K562 (cell line): ENCODE results near the gene ODF2. TPM values are rescaled to one million over a fixed set of nuclear protein-coding genes. Genes with fewer than 3 reads are reported as not detected.

Source experiments
- ATAC-seq: fragments of 200-7000 bp; cut with Tn5 transposase; 3 replicates; pipeline ENCODE4 v1.9.1; 2020; ENCODE audit warnings: moderate library complexity
- BruUV-seq: library from RNA; stranded (reverse); fragments of 400-500 nt; replicated peaks from 2 replicates; lab custom pipeline; 2021; lab: Mats Ljungman, UMichigan
- CTCF ChIA-PET: fragments of 300-600 bp; formaldehyde crosslinking; extraction: SDS; loops from one replicate; lab custom pipeline; 2021; ENCODE audit warnings: low intra/inter-chr PET ratio; lab: Yijun Ruan, JAX
- POLR2A ChIA-PET: fragments of 300-600, 350-650 bp; sonication (Branson Sonifier 250); formaldehyde crosslinking; extraction: SDS; loops from one replicate; lab custom pipeline; 2021; ENCODE audit warnings: antibody characterized with exemption, inconsistent platforms; lab: Yijun Ruan, JAX
- DNase-seq, 4 experiments: peaks; one replicate each; pipeline versions ENCODE4 v3.0.0 to v3.0.0-alpha.2; 2011 to 2018; ENCODE audit warnings: low spot score in 3 of 4, mixed read lengths in 3 of 4; ENCODE audit errors: extremely low read depth in 1 of 4
- FAIRE-seq: peaks from 2 replicates; lab custom pipeline; 2011; peaks lifted over from hg19 to GRCh38; lab: Jason Lieb, UNC
- H2AFZ ChIP-seq: 2 replicates; pipeline ENCODE4 v1.6.0; 2011; ENCODE audit warnings: low read depth, low read length, control low read depth, inconsistent platforms
- H3K27ac ChIP-seq: fragments of 200-600 bp; 3 replicates; pipeline ENCODE4 v1.8.0; 2011; ENCODE audit warnings: low read depth, mild to moderate bottlenecking, control low read depth, inconsistent platforms, low read length, moderate library complexity, mixed read lengths; ENCODE audit errors: extremely low read depth
- H3K27me3 ChIP-seq, 2 experiments: fragments of 300-600 bp in 1 of 2; 2 replicates in 1 of 2; 3 replicates in 1 of 2; pipeline versions ENCODE4 v1.6.0 to v1.8.0; 2011; ENCODE audit warnings: inconsistent platforms in 2 of 2, low read length in 2 of 2, mild to moderate bottlenecking in 1 of 2, mixed read lengths in 1 of 2, moderate library complexity in 1 of 2; ENCODE audit not compliant: control insufficient read depth in 2 of 2, insufficient read depth in 2 of 2
- H3K36me3 ChIP-seq: fragments of 300-600 bp; 3 replicates; pipeline ENCODE4 v1.8.0; 2011; ENCODE audit warnings: mild to moderate bottlenecking, low read length, inconsistent platforms; ENCODE audit not compliant: control insufficient read depth, insufficient read depth
- H3K4me1 ChIP-seq, 2 experiments: fragments of 200-600 bp in 1 of 2; replicated peaks in 1 of 2; 2 replicates in 1 of 2; 3 replicates in 1 of 2; pipeline versions ENCODE4 v1.5.1 to v1.8.0; 2011; ENCODE audit warnings: inconsistent platforms in 2 of 2, low read length in 2 of 2, mild to moderate bottlenecking in 1 of 2, mixed read lengths in 1 of 2, moderate library complexity in 1 of 2; ENCODE audit not compliant: control insufficient read depth in 2 of 2, insufficient read depth in 2 of 2
- H3K4me2 ChIP-seq: 2 replicates; pipeline ENCODE4 v1.6.1; 2011; ENCODE audit warnings: low read length, control low read depth, inconsistent platforms, mixed read lengths; ENCODE audit not compliant: insufficient read depth
- H3K4me3 ChIP-seq: fragments of 200-600 bp; sonication (generic), shearing (Covaris generic); 2 replicates; pipeline ENCODE4 v1.5.1; 2016; ENCODE audit warnings: control low read depth, inconsistent platforms
- H3K79me2 ChIP-seq: fragments of 200-600 bp; 3 replicates; pipeline ENCODE4 v1.8.0; 2011; ENCODE audit warnings: low read length, inconsistent platforms; ENCODE audit not compliant: control insufficient read depth, insufficient read depth
- H3K9ac ChIP-seq, 2 experiments: 2 replicates each; pipeline versions ENCODE4 v1.6.0 to v1.6.1; 2011; ENCODE audit warnings: low read depth in 2 of 2, low read length in 2 of 2, control low read depth in 1 of 2, inconsistent platforms in 1 of 2, mild to moderate bottlenecking in 1 of 2, mixed read lengths in 1 of 2; ENCODE audit not compliant: insufficient read depth in 1 of 2
- H3K9me1 ChIP-seq: one replicate; pipeline ENCODE4 v1.6.0; 2011; ENCODE audit warnings: inconsistent platforms, mild to moderate bottlenecking, low read length, moderate library complexity; ENCODE audit not compliant: control insufficient read depth, insufficient read depth
- H3K9me3 ChIP-seq: replicated peaks from 2 replicates; pipeline ENCODE4 v1.5.1; 2011; ENCODE audit warnings: low read depth, low read length, inconsistent platforms; ENCODE audit not compliant: control insufficient read depth, insufficient read depth
- H4K20me1 ChIP-seq: replicated peaks from 2 replicates; pipeline ENCODE4 v1.6.1; 2011; ENCODE audit warnings: low read length, inconsistent platforms, mixed read lengths; ENCODE audit not compliant: control insufficient read depth, insufficient read depth
- ADNP ChIP-seq: fragments of 200-800 bp; sonication (Bioruptor generic); IDR thresholded peaks from 2 replicates; pipeline ENCODE4 v1.6.1; 2016; ENCODE audit warnings: missing genetic modification characterization, missing compliant biosample characterization
- ELK3 ChIP-seq: fragments of 450-650 bp; formaldehyde crosslinking; IDR thresholded peaks from 2 replicates; pipeline ENCODE4 v1.4.0; 2020; ENCODE audit warnings: mild to moderate bottlenecking
- KLF10 ChIP-seq: fragments of 250-450 bp; sonication (Bioruptor Pico); IDR thresholded peaks from 2 replicates; pipeline ENCODE4 v1.6.1; 2021; ENCODE audit warnings: matching md5 sums
- L3MBTL2 ChIP-seq: fragments of 450-650 bp; IDR thresholded peaks from 2 replicates; pipeline ENCODE4 v1.6.1; 2016; ENCODE audit warnings: mild to moderate bottlenecking, moderate library complexity
- LCOR ChIP-seq: sonication (generic); formaldehyde crosslinking; IDR thresholded peaks from 2 replicates; pipeline ENCODE4 v1.8.0; 2022; ENCODE audit warnings: mild to moderate bottlenecking, missing genetic modification reagents
- NCOA1 ChIP-seq: fragments of 450-650 bp; IDR thresholded peaks from 2 replicates; pipeline ENCODE4 v1.6.1; 2016; ENCODE audit warnings: low read depth
- NR1H2 ChIP-seq: sonication (generic); formaldehyde crosslinking; IDR thresholded peaks from 2 replicates; pipeline ENCODE4 v1.4.0; 2020; ENCODE audit warnings: mild to moderate bottlenecking, missing genetic modification reagents
- POLR2G ChIP-seq: fragments of 200-400 bp; formaldehyde crosslinking; IDR thresholded peaks from 2 replicates; pipeline ENCODE4 v1.6.1; 2017; ENCODE audit warnings: low read depth, mild to moderate bottlenecking, antibody characterized with exemption, low read length, moderate library complexity
- RBM25 ChIP-seq: fragments of 200-400 bp; formaldehyde crosslinking; IDR thresholded peaks from 2 replicates; pipeline ENCODE4 v1.6.1; 2018; ENCODE audit warnings: low read length, low read depth, moderate library complexity; ENCODE audit not compliant: severe bottlenecking
- RREB1 ChIP-seq: fragments of 250-450 bp; sonication (Bioruptor Pico); IDR thresholded peaks from 2 replicates; pipeline ENCODE4 v1.4.0; 2020
- SETDB1 ChIP-seq: IDR thresholded peaks from one replicate; pipeline ENCODE4 v1.6.1; 2012; ENCODE audit warnings: low read length, control low read depth, inconsistent platforms
- SMARCB1 ChIP-seq: IDR thresholded peaks from 2 replicates; pipeline ENCODE4 v1.6.1; 2011; ENCODE audit warnings: improper control_type of control experiment, low read depth; ENCODE audit not compliant: insufficient read length
- SREBF1 ChIP-seq: fragments of 150-350 bp; IDR thresholded peaks from 2 replicates; pipeline ENCODE4 v1.6.1; 2014; ENCODE audit warnings: antibody characterized with exemption, low read depth, low read length, borderline replicate concordance
- YY1 ChIP-seq, 3 experiments: IDR thresholded peaks; 2 replicates each; pipeline ENCODE4 v1.6.1; 2011; ENCODE audit warnings: low read length in 2 of 3, mild to moderate bottlenecking in 2 of 3, moderate library complexity in 2 of 3, borderline replicate concordance in 1 of 3, control low read depth in 1 of 3, low read depth in 1 of 3; ENCODE audit not compliant: insufficient read depth in 3 of 3, insufficient replicate concordance in 2 of 3, control insufficient read depth in 1 of 3, insufficient read length in 1 of 3; ENCODE audit errors: extremely low read depth in 1 of 3
- ZNF12 ChIP-seq: sonication (generic); formaldehyde crosslinking; IDR thresholded peaks from 2 replicates; pipeline ENCODE4 v1.4.0; 2020; ENCODE audit warnings: mild to moderate bottlenecking, missing genetic modification reagents
- ZNF197 ChIP-seq: fragments of 200-800 bp; sonication (Bioruptor generic); IDR thresholded peaks from 2 replicates; pipeline ENCODE4 v1.6.1; 2016; ENCODE audit warnings: low read depth, missing genetic modification characterization, missing compliant biosample characterization
- ZNF57 ChIP-seq: fragments of 450-650 bp; formaldehyde crosslinking; IDR thresholded peaks from 2 replicates; pipeline ENCODE4 v1.4.0; 2020; ENCODE audit warnings: mild to moderate bottlenecking, moderate library complexity
- WGBS: fragments of 100-300 bp; shearing (Covaris generic); methylation state at CpG from one replicate; pipeline ENCODE4 v1.1.6; 2016; ENCODE audit warnings: low coverage, mixed read lengths; ENCODE audit not compliant: insufficient coverage; ENCODE audit errors: missing lambda C conversion rate; 5-methylcytosine and 5-hydroxymethylcytosine counted together
- in situ Hi-C: fragments of 300-500 bp; cut with MboI; formaldehyde crosslinking; loops from 4 replicates; pipeline ENCODE4 v1.15.0; 2018; ENCODE audit warnings: inconsistent platforms, mixed read lengths
- intact Hi-C: fragments of 100-400 bp; cut with micrococcal nuclease; formaldehyde crosslinking; loops from 2 replicates; pipeline ENCODE4 v1.14.2; 2022
- polyA plus RNA-seq, 8 experiments: library from polyadenylated mRNA; depleted of rRNA in 4 of 8; stranded (reverse) in 5 of 8; unstranded in 3 of 8; fragments of >200 nt; fragmentation: Nextera tagmentation in 2 of 8; fragmentation: Illumina TruSeq in 1 of 8; extraction: Ambion mirVana in 2 of 8; extraction: Trizol in 1 of 8; gene quantifications; 2 replicates each; pipeline versions ENCODE4 v1.2.1 to v1.2.3, GENCODE V29; 2011 to 2014; ENCODE audit warnings: inconsistent platforms in 1 of 8, missing spikeins in 1 of 8
- total RNA-seq, 7 experiments: library from RNA; depleted of rRNA in 6 of 7; stranded (reverse); fragments of >200 nt in 6 of 7; fragmentation: Illumina TruSeq in 2 of 7; extraction: Trizol in 2 of 7; gene quantifications; 2 replicates each; pipeline versions ENCODE4 v1.2.1 to v1.2.3, GENCODE V29; 2011 to 2021; ENCODE audit warnings: low replicate concordance in 1 of 7

ODF2 gene
- total and polyA plus RNA-seq, 9 of the 15 experiments (the other 6 are each of a cell fraction or from before 2014, with no cell fraction given): 16.5 to 83.2 (median 69.7) TPM

GRCh38 chr9:128422783-128423150 lies 33.0 kb upstream of the ODF2 start:
- Histone ChIP-seq H4K20me1 (no peaks in the 10 kb centered on the region), H2AFZ (no peak overlapping the region), H3K36me3 (peaks cover 6% of the 10 kb centered on the region; the same call in 1 of the 3 replicates), H3K9me1 (no peaks in the 10 kb centered on the region), H3K4me2 (no peak overlapping the region), H3K4me3 (no peak overlapping the region), H3K4me1 (peaks cover 14 to 46% of the 10 kb centered on the region in 2 experiments; a peak in 4 of 5 replicates), H3K79me2 (peaks cover 8% of the 10 kb centered on the region; the same call in 1 of the 3 replicates), H3K27ac (no peak overlapping the region), H3K9me3 (no peaks in the 10 kb centered on the region), H3K9ac (no peak overlapping the region), H3K27me3 (no peaks in the 10 kb centered on the region)
- ChIA-PET POLR2A (interaction anchor here (1.1 kb wide), 1 partner anchor 13 kb away, joined by 3 read pairs; no protein-coding TSS in a partner anchor), CTCF (no interaction called here)
- 59% methylated on average over 2 of the region's 5 CpGs for WGBS
- ATAC-seq (no peak), FAIRE-seq (no peak), DNase-seq (no peak)
- in situ Hi-C loops: loop anchor here (10.0 kb wide), 1 partner anchor 292 kb away; no protein-coding TSS in a partner anchor
- BruUV-seq: no TSS peak
- intact Hi-C loops: no loop called here
- TF ChIP-seq KLF10 (CRISPR knock-in tag): no peak
- no peak for TF ChIP-seq NR1H2
- no peak for TF ChIP-seq SETDB1
- TF ChIP-seq RREB1: no peak
- no peak for TF ChIP-seq SREBF1
- TF ChIP-seq ZNF57 (CRISPR knock-in tag): no peak
- TF ChIP-seq NCOA1: no peak
- TF ChIP-seq L3MBTL2: no peak
- TF ChIP-seq ADNP: no peak
- TF ChIP-seq SMARCB1: no peak
- no peak for TF ChIP-seq ZNF197 (CRISPR knock-in tag)
- no peak for TF ChIP-seq ZNF12
- no peak for TF ChIP-seq YY1 (IDR thresholded peaks at IDR 0.05; ENCODE audit: borderline replicate concordance in 1 of 3, control insufficient read depth in 1 of 3, extremely low read depth in 1 of 3, insufficient read depth in 3 of 3, insufficient read length in 1 of 3, insufficient replicate concordance in 2 of 3, low read depth in 1 of 3, low read length in 2 of 3)
- no peak for TF ChIP-seq POLR2G
- TF ChIP-seq ELK3 (CRISPR knock-in tag): no peak
- TF ChIP-seq RBM25: no peak
- no peak for TF ChIP-seq LCOR (CRISPR knock-in tag)
